Activated CD8-positive, alpha-beta memory T cell treated with anti-CD3 and anti-CD28 coated beads for 24 hours (primary cell): Measurements from ENCODE around the gene TFG.

ENCODE experiments used
- DNase-seq: peaks from one replicate; pipeline ENCODE4 v3.0.0-alpha.2; 2020

TFG gene

DNA sequence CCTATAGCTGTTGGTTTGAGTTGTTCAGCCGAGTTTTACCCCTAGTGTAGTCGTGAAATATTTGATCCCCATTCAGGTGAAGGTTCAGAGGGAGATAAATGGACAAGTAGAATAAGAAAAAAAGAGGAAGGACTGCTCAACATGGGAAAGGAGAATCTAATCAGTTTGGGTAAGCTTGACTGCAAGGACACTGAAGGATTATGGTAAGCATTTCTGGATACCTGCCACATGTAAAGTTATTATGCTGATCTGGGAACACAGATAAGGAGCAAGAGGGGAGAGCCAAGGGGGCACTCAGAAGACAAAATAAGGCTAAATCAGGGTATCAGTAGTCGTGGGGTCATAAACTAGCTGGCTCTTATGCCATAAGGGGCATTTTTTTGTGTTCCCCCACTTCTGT lies 49.9 kb downstream of the TFG start:
- no peak for DNase-seq

DNA sequence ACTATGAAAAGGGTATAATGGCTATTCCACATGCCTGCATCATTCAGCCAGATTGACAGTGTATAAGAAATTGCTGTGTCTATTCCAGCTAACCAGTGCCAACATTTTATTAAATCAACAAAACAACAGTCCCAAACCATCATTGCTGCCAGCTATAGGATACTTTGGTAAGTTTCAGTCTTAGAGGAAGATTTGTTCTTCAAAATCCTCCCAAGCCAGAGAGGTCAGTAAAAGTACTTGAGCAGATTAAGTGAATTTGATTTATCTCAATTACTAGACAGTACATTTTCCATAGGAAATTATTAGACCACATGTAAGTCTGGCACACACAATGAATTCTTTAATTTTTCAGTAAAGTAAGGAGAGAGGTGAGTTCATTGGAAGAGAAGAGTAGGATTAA lies 50.7 kb downstream of the TFG start:
- DNase-seq = no peak

DNA sequence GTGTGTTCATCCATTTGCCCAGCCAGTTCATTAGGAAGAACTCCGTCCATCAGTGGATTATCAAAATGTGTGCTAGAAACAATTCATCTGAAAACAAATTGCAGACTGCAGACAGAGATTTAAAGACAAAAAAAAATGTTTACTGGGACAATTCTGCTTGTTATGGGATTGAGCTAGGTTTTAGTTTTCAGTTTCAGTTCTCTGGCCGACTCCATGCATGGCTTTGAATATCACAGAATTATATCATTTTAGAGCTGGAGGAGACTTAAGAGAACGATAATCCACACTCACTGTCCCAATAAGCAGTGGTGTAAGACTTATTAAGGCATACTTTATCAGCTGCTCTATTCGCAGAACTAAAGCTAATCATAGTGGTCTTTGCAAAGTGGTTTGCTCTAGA lies 51.1 kb downstream of the TFG start:
- no peak for DNase-seq

DNA sequence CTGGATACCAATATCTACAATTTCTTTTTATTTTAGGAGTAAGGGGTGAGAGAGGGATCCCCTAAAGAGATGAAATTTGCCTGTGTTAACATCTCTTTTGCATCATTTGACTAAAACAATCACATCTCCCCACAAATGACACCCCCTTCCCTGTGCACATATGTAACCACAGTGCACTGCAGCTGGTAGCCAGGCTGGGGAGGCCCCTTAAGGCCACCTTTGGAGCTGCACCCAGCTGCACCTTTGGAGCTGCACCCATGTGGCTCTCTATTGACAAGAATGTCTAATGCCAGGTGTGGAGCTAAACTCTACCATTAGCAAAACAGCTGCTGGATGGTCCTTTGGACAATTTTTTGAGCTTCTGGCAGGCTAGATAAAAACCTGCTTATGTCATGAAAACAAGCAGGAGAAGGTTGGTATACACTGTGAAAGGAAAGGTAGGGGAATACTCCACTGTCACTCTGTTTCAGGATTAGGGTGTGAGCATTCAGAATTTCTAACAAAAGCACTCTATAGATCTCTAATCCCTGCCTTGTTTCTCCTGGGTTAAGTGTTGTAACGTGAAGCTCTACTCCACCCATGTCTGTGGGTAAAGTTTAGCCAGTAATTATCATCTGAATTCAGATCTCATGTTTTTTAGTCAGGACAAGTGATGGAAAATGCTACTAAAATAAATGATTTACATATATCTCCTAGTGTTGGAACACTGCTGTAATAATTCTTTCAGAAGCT lies 52.1 kb downstream of the TFG start:
- DNase-seq = no peak

DNA sequence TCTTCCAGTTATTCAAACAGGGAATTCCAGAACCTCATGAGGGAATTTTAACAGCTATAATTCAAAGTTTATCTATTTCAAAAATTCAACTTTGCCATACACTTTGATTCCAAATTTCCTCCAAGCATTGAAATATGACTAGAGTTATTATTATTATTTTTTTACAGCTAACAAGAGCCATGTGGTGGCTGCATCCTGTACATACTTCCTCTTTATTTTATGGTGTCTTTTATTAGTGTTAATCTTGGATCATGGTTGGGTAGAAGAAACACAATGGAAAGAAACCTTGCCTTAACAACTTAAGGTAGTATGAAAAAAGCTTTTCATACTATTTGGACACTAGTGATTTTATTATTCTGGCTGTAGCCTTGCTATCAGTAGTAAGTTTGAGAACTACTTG lies 52.7 kb downstream of the TFG start:
- DNase-seq = no peak

DNA sequence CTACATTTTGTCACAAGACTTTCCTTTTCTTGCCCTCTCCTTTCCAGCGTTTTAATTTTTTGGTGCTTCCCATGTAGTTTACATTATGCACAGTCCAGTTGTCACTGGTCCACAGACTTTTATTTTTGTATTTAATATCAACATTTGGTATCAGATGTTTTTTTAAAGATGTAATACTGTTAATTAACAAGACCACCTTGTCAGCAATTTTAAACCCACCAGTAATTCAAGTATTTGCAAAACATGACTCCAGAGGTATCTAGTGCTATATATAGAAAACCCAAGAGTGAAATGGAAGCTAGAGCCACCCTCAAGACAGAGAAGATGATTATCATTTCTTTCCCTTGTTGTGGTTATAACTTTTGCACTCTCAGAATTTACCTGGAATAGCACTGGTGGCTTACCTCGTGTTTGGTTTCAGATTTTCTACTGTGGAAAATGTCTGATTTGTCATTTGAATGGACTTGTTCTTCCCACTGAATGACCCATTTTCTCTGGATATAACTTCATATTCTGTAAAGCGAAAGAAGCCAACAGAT lies 56.2 kb downstream of the TFG start:
- DNase-seq = no peak

DNA sequence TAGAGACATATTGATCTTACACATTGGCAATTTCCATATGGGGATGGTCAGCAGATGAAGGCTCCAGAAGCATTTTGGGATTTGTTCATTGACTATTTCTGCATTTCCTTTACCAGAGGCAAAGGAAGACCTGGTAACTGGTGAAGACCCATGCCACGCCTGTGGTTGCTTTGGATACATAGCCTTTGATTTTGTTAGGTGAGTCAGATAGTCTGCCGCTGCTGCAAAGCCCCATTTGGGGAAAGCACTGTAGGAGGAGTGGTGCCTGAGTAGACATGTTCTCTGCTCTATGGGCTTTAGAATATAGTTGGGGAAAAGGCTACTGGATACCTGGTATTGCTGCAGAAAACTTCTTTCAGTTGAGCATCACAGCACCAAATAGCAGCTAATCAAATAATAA lies 56.8 kb downstream of the TFG start:
- DNase-seq = no peak

DNA sequence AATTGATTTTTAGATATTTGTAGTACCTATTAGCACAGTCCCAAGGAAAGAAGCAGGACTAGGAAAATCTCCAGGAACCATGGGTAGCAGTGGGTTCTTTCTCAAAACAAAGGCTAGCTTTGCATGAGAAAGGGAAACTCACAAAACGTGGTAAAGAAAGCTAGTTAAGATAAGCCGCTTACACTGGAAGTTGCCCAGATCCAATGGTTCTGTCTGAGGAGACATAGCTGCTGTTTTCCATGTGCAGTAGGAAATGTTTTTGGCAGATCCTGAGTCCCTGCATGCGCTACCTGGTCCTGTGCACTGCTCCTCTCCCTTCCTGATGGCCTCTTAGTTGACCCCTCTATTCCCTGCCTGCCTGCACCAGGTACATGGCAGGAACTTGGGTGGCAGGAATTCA lies 60.4 kb downstream of the TFG start:
- DNase-seq = no peak

DNA sequence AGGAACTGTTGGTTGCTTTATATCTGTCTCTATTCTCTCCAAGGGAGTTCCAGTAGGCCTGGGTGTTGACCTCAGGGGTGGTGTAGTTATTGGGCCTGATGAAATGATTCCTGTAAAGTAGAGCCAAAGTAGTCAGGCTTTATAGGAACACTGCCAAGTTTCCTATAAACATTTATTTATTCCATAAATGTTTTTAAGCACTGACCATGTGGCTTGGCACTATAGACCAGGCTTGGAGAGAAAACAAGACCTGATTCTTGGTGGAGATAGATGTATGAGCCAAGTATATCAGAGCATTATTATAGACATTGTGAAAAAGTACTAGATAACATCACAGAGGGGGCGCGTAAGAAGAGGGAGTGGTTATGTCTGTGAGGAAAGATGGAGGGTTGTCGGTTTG lies 65.9 kb downstream of the TFG start:
- DNase-seq = no peak

DNA sequence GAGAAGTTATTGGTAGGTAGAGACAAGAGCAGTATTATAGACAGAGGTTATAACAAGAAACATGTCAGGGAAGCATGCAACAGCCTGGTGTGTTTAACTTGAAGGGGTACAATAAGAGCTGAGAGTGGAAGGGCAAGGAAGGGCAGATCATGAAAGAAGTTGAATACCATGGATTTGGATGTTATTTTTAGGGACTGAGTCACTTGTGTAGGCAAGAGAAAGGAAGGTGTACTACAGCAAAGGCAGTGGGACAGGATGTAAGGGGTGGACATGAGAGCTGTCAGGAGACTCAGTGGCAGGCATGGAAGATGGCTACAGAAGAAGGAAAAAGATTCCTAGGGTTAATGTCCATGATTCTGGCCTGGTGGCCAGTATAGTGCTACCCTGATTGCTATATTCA lies 66.4 kb downstream of the TFG start:
- no peak for DNase-seq

DNA sequence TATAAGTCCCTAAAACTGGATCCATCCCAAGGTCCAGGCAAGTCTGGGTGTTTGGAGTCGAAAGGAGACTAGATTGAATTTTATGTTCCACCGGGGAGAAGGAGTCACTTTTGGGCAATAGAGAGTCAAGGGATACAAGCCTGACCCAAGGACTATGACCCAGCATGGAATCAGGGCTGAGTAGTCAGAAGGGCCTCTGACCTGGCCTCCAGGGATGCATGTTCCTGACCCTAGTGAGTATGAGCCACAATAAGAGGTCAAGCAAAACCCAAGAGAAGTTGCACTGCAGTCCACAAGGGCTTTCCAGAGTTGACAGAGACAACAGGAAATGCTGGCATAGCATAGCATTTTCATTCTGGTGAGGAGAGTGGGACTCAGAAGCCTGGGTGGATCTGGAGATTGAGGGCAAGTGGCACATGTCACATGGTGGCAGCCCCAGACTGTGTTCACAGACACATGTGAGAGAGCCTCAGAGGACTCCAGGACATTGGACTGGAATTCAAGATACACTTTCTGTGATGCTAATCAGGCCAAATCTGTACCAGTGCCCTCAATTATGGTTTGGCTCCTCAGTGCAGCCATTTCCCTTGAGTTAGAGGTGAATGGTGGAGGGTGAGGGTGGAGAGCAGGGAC lies 66.9 kb downstream of the TFG start:
- DNase-seq = no peak

DNA sequence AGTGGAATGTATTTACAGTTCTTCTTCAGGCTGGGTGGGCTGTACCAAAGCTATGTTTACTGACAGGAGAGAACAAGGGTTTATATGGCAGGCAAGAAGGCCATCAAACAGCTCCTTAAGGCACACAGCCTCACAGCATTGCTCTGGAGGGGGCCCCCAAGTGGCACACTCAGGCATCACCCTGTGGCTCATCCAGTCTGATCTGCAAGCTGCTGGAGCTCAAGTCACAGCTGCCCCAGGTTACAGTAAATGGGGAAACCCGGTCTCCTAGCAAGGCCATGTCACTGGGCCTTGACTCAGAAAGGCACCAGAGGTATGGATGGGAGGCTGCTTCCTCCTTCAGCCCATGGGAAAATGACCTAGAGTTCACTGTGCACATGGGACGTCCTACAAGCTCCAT lies 67.5 kb downstream of the TFG start:
- DNase-seq = no peak

DNA sequence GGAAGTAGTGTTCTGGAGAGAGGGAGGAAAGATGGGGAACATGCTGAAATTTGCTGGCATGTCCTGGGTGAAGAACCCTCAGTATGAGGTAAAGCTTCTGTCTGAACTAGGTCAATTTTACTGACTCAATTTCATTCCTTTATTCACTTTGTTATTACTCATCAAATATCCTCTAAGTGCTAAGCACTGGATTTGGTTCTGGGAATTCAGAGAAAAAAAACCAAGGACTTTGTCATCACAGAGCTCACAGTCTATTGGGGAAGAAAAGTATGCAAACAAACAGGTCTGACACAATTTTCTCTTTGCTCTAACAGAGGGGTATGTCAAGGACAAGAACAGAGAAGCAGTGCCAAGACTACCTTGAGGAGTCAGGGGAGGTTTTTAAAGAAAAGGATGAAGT lies 68.0 kb downstream of the TFG start:
- DNase-seq = no peak

DNA sequence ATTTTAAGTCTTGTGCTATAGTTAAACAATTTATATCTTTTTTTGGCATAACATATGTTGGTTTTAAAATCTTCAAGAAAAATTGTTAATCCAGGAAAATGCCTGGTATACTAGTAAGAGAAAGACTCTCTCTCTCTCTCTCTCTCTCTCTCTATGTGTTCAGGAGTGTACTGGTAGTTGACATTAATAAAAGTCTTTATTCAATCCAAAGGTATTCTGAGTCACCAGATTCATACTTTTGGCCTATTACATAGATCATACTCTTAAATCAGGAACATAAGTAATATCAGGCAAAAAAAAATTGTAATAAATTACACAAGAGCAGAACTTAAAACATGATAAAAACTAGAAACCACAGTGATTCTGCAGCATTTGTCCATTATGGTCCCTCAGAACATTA lies 70.2 kb downstream of the TFG start:
- no peak for DNase-seq

DNA sequence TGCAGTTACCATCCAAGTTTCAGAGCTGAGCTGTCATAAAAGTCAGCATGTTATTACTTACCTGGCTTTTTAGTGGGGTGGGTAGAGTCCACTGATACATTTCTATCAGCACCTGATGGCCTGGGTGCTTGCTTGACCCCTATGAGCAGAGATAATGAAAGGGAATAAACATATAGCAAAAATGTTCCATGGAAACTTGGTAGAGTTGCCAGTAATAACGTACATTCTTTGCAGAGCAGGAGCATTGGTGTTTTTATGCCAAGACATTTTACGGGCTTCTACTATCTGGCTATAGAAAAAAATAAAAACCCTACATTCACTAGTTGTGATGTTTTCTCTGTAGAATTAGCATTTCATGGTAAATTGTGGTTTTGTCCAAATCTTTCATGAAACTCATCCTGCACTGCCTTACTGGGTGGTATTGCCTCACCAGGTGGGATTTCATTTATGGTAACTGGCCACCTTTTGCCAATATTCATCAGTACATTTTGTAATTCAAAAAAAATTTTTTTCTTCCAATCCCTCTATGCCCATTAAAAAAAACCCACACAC lies 70.9 kb downstream of the TFG start:
- no peak for DNase-seq

DNA sequence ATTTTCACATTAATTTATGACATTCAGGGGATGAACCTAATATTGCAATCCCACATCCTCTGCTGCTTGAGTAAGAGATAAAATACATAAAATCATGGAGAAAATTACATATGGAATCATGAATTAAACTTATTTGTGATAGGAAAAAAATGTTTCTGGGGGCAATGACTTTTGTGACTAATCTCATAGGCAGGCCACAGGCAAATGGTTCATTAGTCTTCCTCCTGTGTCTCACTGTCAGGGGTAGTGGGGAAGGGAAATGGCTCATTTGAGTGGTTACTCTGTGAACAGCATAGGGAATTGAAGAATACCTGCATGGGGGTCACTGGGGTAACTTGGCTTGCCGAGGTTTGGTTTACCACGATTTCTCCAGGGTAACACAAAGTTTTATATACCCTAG lies 72.0 kb downstream of the TFG start:
- DNase-seq = no peak

DNA sequence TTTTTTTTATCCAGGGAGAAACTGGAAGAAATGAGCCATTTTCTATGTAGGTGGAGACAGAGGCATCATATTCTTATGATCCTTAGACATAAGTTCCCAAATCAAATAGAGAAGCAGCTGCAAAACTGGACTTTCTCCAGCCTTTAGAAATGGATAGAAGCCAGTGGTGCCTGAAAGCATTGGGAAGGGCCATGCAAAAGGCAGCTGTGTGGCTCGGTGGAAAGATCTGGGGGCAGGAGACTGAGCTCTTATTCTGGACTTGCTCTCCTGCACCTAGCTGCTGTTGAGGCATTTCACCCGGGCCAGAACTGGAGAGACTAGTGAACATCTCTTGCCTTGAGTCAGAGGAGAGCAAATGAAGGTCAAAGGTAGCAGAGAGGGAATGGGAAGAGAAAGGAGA lies 73.1 kb downstream of the TFG start:
- no peak for DNase-seq

DNA sequence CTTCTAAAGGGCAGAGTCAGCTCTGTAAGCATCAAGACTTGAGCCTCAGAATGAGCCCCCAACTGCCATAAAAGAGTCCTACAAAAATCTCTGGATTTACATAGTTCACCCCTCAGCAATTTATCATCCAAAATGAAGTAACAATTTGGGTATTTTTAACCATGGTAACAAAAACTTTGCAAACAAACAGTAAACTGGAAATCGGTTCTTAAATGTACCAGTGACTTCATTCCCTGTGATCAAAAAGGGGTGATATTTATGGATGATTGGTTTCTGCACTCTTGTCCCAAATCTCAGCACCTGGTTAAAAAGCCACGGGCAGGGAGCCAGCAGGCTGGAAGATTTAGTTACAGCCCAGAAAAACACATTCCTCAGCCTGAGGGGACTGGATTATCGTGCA lies 73.6 kb downstream of the TFG start:
- DNase-seq = no peak

DNA sequence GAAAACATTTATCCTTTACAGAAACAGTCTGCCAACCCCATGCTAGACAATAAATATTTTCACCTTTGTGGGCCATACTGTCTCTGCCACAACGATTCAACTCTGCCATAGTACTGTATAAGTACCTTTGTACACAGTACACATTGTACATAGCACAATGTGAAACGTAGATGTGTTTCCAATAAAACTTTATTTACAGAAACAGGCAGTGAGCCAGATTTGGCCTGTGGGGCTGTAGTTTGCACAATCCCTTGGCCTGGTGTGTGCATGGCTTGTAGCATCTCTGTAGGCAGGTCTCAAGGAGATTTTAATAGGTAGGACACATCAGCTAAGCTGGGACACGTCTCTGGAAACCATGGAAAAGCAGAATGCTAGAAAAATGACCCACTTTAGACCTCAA lies 74.3 kb downstream of the TFG start:
- no peak for DNase-seq

DNA sequence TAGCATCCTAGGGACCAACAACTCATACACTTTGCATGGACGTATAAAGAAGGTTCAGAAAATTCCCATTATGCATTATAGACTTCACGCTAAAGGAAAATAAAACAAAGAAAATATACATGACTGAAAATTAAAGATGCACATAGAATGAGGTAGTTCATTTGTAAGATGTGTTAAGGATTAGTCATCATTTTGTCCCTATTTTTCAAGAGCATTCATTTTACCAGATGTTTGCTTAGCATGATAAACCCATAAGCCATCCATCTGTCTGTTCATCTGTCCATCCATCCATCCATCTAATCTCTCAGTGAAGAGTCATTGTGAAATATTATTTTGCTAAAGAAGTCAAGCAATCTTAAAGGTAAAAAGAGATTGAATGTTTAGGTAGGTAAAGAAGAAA lies 80.3 kb downstream of the TFG start:
- DNase-seq = no peak

DNA sequence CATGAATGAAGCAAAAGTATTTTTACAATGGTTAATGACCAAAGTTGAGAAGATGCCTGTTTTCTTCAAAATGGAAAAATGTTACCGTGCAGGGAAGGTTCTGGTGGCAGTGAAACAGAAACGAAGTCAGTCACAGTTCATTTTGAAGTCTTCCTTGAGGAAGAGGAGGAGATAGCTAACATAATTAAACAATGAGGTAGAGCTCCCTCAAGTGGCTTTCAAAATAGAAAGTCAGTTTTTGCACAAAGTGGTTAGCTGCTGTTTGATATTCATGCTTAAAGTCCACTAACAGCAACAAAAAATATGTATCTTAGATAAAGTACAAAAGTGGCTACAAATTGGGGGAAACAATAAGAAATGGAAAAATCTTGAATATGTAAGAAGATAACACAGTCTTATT lies 87.3 kb downstream of the TFG start:
- DNase-seq = no peak

DNA sequence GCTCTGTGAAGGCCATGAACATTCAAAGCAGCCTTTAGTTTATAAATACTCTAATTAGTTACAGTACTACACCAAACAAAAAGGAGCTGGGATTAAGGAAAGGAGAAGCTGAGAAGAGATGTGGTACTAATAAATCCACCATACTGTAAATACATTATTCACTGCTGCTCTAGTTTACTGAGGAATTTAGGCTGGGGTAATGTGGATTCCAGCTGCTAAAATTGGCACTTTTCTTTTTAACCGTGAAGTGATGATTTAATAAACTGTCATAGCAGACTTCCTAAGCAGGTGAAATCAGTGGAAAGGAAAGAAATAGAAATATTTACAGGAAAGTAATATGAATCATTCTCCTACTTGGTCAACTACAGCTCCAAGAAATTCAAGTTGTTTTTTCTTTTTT lies 88.7 kb downstream of the TFG start:
- no peak for DNase-seq
